Thyroid gland (tissue), 4 donors: ENCODE results near the gene IGFN1.

Experiments
- POLR2A ChIP-seq, 2 donors: fragments of 450-650 bp; IDR thresholded peaks; one replicate each; pipeline ENCODE4 v1.6.1; 2017; ENCODE audit warnings: antibody characterized with exemption in 2 of 2, mild to moderate bottlenecking in 2 of 2, moderate library complexity in 1 of 2
- TF ChIP-seq, protein P1 (sequence below), 6 experiments: fragments of 200-600 bp in 3 of 6; fragments of 450-650 bp in 3 of 6; sonication (generic) in 3 of 6; IDR thresholded peaks; one replicate each; pipeline ENCODE4 v1.5.1; 2016 to 2019; ENCODE audit warnings: antibody characterized with exemption in 6 of 6, mild to moderate bottlenecking in 2 of 6, inconsistent platforms in 1 of 6, moderate library complexity in 1 of 6

DNA sequence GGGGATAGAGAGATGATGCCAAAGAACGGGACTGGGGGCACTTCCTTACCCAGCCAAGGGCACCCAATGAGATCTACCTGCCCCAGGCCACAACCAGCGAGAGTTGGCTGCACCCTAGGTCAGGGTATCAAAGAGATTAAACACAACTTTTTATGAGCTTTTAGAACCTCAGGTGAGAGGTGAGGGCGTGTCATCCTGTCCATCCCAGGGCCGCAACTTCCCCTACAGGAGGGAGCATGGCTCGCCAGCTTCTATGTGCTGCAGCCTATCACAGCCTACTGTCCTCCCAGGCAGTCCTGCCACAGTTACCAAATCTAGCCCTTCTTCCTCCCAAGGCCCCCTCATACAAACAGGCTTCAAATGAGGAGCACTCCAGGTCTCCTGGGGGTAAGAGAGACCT lies 49.2 kb upstream of the IGFN1 start:
- TF ChIP-seq, protein P1, sequence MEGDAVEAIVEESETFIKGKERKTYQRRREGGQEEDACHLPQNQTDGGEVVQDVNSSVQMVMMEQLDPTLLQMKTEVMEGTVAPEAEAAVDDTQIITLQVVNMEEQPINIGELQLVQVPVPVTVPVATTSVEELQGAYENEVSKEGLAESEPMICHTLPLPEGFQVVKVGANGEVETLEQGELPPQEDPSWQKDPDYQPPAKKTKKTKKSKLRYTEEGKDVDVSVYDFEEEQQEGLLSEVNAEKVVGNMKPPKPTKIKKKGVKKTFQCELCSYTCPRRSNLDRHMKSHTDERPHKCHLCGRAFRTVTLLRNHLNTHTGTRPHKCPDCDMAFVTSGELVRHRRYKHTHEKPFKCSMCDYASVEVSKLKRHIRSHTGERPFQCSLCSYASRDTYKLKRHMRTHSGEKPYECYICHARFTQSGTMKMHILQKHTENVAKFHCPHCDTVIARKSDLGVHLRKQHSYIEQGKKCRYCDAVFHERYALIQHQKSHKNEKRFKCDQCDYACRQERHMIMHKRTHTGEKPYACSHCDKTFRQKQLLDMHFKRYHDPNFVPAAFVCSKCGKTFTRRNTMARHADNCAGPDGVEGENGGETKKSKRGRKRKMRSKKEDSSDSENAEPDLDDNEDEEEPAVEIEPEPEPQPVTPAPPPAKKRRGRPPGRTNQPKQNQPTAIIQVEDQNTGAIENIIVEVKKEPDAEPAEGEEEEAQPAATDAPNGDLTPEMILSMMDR (IDR thresholded peaks at IDR 0.05), result no peak
- no peak for TF ChIP-seq POLR2A (IDR thresholded peaks at IDR 0.05)
